Epithelial cell of prostate (primary cell): Measurements from ENCODE around the gene SEL1L3.

Source experiments
- DNase-seq: peaks from one replicate; pipeline ENCODE4 v3.0.0-alpha.2; 2011; ENCODE audit warnings: low read depth, low spot score
- H3K27ac ChIP-seq: fragments of 450-650 bp; 2 replicates; pipeline ENCODE4 v1.5.1; 2017; ENCODE audit warnings: mild to moderate bottlenecking

Gene SEL1L3

DNA sequence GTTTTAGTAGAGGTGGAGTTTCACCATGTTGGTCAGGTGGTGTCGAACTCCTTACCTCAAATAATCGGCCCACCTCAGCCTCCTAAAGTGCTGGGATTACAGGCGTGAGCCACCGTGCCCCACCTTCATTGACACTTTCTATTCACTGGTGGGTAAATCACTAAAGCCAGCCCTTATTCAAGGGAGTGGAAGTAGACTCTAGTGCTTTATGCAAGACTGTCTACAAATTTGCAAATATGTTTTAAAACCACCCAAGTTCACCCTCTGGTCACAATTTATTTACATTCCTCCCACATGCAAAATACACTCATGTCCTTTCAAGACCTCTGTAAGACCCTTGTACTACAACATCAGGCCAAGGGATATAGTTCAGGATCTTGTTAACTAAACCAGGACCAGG is 162.1 kb downstream of the SEL1L3 start:
- no peak overlapping the region for H3K27ac ChIP-seq
- no peak for DNase-seq

DNA sequence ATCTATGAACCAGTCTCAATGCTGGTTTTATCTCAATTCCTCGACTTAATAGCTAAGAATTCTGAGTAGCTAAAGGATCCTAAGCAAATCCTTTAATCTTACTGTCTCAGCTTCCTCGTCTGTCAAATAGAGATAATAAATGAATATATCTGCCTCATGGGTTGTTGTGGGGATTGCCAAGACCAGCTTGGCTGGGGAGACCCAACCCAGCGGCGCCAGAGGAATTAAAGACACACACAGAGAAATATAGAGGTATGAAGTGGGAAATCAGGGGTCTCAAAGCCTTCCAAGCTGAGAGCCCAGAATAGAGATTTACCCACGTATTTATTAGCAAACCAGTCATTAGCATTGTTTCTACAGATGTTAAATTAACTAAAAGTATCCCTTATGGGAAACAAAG is 165.3 kb downstream of the SEL1L3 start:
- no peak for DNase-seq
- H3K27ac ChIP-seq, result no peak overlapping the region
